ENCODE results near the gene CASTOR1. TPM values are rescaled to one million over a fixed set of nuclear protein-coding genes. Genes with fewer than 3 reads are reported as not detected.
A peak's percentile ranks its signal among the peaks of the same experiment; 100 is the strongest.

CASTOR1 gene
- total RNA-seq, 1 donor from 2014 or later = 11.3 TPM

DNA sequence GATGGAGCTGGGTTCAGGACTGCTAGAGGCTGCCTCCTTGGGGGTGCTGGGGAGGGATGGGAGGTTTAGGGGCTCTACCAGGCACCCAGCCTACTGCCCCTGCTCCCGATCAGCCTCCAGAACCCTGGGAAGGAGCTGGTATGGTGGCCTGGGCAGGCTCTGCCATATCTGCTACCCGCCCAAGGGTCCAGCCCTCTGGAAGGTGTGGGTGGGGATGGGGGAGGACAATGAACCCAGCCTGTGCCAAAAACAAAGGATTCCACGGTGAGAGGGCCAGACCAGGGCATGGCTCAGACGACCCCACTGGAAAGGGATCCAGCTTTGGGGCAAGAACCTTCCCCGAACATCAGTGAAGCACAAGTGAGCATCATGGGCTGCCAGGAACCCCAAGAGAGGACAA, 3.0 kb downstream of the CASTOR1 start:
- DNase-seq (ENCODE audit: low read depth) = no peak

DNA sequence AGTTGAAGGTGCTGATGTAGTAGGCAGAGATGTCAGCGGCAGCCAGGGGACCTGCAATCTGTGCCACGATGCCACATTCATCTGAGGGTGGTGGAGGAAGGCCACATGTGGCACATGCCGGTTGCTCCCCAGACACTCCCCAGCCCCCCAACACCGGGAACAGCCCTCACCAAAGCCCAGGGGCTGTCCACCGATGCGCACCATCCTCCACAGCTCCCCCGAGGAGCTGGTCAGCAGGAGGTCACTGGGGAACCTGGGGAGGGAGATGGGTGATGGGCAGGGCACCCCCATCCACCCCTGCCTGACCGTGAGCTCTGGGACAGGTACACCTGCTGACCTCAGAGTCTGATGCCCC, 3.5 kb downstream of the CASTOR1 start:
- no peak for DNase-seq (ENCODE audit: low read depth)

DNA sequence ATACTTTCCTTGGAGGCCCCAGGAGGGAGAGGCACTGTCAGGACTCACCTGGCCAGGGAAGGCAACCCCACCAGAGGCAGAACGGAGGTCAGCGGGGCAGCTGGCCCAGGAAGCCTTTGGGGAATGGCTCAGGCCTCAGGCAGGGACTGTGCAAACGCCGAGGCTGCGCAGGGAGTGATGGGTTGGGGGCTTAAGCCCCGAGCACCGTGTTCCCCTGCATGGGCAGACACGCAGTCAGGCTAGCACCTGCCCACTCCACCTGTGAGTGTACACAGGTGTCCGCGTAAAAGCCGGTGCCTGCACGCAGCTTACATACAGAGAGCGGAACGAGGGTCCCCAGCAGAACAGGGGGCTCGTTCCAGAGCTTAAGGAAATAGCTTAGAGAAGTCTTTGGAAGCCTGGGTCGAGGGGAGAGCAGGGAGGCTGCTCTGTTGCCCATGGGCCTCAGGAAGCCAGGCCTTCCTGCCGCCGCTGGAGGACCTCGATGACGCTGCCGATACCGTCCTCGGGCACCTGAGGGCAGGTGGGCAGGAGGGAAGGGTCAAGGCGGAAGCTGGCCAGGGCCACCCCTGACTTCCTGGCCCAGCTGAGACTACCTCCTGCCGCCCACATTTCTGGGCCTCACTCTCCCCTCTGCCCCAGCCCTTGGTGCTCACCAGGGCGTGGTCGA, 4.0 kb downstream of the CASTOR1 start:
- no peak for DNase-seq (ENCODE audit: low read depth)

DNA sequence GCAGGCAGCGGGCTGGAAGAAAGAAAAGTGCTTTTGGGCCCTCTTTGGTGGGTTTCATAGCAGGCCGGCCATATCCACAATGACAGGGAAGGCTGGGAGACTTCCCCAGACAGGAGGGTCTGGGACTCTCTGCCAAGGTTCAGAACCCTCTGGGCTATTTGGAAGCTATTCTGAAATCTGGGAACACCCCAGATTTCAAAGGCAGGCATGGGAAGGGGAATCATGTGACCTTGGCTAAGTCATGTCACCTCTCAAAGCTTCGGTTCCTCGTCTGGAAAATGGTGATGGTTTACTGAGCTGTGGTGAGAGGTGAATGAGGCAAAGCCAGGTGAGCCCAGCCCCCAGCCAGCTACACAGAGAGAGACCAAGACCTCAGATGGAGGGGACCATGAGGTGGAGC, 4.6 kb downstream of the CASTOR1 start:
- no peak for DNase-seq (ENCODE audit: low read depth)

DNA sequence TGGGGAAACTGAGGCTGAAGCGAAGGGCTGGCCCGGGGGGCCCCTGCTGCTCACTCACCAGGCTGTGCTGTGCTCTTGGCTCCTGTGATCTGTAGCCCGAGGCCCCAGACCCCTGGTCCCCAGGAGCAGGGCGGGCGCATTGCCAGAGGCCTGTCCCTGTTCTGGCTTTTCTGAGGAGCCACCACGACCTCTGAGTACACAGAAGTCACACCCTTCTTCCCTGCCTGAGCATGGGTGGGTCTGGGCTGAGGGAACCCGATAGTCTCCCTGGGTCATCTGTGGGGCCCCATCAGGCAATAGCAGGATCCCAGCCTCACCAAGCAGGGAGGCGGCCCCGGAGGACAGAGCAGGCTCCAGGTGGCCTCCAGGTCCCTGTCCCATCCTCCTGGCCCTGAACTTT, 5.1 kb downstream of the CASTOR1 start:
- DNase-seq (ENCODE audit: low read depth) = no peak

DNA sequence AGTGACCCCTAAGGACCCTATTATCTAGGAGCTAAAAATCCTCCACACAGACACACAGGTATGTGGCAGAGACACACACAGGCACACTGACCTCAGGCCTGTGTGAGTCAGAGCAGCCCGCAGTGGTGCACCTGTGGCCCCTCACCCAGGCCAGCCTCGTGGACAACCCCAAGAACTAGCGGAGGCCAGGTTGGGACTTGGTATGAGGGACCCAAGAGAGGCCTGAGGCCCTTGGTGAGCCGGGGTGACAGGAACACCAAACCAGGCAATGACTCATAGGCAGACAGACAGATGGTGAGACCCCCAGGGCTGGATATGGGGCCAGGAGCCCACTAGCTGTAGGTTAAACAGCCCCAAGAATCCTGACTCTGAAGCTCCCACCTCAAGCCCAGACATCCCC, 6.0 kb downstream of the CASTOR1 start:
- no peak for DNase-seq (ENCODE audit: low read depth)

DNA sequence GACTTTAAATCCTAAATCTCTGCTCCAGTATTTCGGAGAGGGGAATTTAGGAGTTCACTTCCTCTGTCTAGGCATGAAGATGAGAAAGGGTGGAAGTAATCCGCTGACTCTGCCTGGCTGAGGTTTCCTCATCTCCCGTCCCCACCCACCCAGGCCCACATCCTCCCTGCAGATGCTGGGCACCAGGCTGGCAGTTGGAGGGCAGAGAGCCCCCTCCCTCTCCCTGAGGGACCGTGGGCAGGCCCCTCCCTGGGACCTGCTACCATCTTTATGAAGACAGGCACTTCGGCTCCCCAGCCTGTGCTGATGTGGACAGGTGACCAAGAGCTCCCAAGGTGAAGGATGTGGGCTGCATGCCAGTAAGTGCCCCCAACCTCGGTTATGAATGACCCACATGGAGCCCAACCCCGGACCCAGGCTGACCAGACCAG, 6.7 kb downstream of the CASTOR1 start:
- no peak for DNase-seq (ENCODE audit: low read depth)

DNA sequence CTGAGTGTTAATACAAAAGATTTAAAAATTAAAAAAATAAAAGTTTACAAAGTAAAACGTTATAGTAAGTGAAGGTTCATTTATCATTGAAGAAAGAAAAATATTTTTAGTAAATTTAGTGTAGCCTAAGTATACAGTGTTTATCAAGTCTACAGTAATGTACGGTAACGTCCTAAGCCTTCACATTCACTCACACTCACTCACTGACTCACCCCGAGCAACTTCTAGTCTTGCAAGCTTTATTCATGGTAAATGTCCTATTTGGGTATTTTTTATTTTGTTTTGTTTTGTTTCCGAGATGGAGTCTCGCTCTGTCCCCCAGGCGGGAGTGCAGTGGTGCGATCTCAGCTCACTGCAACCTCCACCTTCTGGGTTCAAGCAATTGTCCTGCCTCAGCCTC, 8.8 kb downstream of the CASTOR1 start:
- DNase-seq (ENCODE audit: low read depth) = no peak

DNA sequence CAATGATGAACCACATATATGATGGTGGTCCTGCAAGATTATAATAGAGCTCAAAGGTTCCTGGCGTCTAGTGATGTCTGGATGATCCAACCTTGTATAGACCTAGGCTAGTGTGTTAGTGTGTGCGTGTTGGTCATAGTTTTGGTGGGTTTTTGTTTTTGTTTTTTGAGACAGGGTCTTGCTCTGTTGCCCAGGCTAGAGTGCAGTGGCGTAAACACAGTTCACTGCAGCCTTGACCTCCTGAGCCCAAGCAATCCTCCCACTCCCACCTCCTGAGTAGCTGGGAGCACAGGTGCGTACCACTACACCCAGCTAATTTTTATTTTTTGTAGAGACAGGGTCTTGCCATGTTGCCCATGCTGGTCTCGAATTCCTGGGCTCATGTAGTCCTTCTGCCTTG, 9.4 kb downstream of the CASTOR1 start:
- DNase-seq (ENCODE audit: low read depth) = no peak

DNA sequence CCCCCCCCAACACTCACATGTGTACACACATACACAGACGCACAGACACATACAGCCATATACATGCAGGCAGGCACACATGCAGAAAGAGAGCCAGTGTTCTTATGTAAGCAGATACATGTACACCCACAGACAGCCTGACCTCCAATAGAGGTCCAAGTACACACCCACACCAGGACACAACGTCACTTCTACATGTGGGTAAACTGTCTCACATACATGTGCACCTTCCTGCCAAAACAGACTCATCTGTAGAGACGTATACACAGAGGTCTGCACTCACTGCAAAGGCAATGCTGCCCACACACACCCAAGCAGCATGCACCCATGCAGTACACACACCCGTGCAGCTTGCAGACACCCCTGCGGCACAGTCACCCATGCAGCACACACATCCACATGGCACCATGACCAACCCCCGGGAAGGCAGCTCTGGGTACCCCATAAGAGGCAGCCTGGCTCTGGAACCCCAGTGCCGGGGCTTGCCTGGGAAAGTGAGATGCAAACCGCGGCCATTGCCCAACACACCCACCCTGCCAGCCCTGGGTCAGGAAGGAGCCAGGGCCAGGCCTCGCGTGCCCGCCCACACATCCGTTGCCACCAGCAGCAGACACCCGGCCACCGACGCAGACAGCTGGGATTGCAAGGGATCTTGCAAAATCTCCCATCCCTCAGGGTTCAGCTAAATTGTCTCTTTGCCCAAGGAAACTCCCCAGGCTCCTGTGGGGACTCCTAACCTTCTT, 10.1 kb downstream of the CASTOR1 start:
- peak; percentile 68 for DNase-seq (ENCODE audit: low read depth)

DNA sequence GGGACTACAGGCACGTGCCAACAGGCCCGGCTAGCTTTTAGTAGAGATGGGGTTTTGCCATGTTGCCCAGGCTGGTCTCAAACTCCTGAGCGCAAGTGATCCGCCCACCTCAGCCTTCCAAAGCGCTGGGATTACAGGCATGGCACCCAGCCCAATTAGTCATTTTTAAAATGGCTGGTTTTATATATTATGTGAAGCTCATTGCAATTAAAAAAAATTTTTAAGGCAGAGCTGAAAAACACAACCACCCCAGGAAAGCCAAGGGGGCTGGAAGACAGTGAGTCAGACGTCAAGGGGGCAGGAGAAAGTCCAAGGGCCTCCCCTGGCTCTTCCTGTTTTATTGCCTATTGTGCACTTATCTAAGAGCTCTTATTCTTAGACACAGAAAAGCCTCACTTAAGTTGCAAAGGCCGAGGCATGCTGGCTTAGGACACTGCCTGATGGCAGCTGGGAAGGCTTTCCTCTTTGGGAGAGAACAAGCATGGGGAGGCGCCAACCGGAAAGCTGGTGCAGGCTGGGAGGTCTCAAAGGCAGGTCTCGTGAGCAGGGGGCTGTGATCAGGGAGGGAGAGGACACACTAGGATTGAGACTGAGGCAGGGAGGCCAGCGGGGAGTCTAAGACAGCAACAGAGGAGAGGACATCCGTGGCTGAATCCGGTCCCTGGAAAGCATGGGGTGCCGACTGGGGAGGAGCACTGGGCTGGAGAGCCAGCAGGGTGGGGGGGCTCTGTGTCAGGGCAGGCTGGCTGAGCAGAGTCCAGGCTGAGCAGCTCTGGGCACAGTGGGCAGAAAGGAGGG, 11.6 kb downstream of the CASTOR1 start:
- peak; percentile 63 for DNase-seq (ENCODE audit: low read depth)

DNA sequence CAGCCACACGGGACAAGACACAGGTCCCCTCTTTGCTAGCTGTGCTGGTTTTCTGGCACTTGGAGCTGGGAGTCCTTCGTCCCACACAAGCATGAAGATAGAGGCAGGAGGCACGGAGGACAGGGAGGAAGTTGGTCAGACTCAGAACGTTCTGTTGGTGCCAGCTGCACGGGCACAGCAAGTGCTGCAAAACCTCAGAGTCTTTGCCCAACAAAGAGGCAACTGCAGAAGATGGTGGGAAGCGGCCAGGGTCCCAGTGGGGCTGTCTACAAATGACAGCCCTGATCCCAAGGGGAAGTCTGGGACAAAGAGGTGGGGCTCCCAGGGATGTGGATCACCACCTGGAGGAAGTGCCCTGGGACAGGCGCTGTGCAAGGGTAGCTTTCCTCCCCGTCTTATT, 13.3 kb downstream of the CASTOR1 start:
- no peak for DNase-seq (ENCODE audit: low read depth)

DNA sequence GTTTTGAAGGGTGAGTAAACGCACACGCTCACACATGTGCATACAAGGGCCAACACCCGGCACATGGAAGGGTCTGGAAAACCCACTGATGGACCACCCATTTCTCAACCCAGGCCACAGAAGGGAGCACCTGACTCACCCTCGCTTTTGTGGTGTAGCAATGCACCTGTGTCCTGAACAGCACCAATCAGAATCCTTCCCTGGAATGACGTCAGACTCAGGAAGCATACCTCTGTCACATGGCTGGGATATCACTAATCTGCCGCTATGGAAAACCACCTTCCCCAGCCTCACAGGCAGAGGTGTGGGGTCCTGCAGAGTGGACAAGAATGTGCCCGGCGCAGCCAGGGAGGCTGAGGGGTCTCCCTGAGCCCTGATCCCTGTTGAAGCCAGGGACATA, 13.7 kb downstream of the CASTOR1 start:
- DNase-seq (ENCODE audit: low read depth) = no peak

DNA sequence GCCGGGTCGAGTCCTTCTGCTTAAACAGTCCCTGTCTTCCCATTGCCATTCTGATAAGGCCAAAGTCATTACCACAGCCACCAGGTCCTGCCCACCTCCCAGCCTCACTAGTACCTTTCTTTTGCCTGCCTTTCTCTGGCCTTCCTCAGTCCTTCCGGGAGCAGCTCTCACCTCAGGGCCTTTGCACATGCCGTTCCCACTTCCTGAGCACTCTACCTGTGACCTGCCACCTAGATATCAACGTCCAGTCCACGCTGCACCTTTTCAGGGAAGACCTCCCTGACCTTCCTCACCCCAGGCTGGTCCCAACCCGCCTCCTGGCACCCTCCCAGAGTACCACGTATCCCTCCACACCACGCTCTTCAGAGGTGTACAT, 14.9 kb downstream of the CASTOR1 start:
- DNase-seq (ENCODE audit: low read depth) = no peak

DNA sequence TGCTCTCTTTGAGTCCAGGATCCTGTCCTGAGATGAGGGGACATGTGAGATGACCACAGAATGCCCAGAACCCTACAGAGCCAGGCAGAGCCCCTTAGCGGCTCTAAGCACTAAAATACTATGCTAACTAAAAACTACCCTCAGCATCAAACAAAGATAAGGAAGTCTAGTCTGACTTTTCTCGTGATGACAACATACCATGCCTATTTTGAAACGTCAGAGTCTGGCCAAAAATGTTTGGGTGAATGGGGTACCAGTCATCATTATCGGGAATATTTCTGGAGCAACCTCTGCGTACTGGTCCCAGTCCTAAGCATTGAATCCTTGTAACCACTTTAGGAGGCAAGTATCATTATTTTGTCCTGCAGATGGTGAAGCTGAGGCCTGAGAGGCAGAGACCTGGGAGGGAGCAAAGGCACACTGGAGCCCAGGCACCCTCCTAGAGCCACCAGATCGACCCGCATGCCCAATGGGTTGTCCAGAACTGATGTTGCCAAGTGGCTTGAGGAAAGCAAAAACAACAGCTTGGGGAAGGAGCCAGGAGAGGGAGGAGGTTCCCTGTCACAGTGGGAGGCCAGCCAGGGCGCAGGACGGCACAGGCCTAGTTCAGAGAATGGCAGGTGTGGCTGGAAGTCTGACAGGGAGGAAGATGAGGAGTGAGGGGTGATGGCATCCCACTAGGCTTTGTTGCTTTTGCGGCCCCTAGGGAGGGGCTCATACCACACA, 15.4 kb downstream of the CASTOR1 start:
- no peak for DNase-seq (ENCODE audit: low read depth)

DNA sequence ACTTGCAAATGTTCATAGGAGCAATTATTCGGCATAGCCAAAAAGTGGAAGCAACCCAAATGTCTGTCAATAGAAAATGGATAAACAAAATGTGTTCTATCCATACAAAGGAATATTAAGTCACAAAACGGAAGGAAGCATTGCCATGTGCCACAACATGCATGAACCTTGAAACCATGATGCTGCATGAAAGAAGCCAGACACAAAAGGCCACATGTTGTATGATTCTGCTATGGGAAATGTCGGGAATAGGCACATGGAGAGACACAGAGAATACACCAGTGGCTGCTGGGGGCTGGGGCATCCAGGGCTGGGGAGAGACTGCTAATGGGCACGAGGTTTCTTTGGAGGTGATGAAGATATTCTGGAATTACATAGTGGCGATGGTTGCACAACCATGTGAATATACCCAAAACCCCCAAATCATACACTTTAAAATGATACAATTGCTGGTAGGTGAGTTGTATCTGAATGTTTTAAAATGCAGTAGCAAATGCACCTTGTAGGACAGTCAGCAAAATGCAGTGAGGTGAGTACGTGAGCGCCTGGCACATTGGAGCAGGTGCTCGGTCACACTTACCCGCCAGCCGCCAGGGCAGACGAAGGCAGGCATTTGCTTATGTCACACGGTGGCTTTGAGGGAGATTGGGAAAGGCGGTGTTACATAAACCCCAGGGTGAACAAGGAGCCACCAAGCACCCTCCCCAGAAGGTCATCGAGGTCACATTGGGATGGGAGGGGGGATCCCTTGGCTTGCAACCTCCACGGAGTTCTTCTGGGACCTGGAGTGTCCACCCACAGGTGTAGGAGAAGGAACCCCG, 16.3 kb downstream of the CASTOR1 start:
- DNase-seq (ENCODE audit: low read depth) = no peak

DNA sequence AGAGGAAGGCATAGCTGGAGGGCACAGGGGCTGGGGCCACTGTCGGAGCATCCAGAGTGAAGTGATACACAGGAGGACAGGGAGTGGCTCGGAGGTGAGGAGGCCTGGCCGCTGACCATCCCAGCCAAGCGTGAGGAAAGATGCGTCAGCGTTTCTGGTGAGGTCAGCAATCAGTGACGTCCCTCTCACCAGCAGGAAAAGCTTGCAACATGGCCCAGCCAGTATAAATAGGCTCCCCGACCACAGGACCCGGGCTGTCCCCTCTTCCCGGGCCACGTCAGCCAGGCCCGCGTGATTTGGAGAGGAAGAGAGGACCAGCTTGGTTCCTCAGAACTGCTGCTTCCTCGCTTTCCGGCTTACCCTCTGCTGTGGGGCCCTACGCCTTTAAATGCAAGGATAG, 18.5 kb downstream of the CASTOR1 start:
- DNase-seq (ENCODE audit: low read depth) = no peak

DNA sequence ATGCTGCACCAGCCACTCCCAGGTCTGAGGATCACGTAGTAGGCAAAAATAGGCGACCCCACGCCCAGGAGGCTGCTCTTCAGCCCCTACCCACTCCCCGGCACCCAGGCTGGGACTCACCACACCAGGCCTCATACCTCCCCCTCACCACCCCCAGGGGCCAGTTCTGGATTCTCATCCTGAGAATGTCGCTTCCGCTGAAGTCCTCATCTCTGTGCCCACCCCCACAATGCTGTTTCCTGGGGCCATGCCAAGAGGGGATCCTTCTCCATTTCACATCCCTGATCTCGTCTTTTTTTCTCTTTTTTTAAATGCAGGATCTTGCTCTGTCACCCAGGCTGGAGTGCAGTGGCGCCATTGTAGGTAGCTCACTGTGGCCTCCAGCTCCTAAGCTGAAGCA, 21.0 kb downstream of the CASTOR1 start:
- no peak for DNase-seq (ENCODE audit: low read depth)

DNA sequence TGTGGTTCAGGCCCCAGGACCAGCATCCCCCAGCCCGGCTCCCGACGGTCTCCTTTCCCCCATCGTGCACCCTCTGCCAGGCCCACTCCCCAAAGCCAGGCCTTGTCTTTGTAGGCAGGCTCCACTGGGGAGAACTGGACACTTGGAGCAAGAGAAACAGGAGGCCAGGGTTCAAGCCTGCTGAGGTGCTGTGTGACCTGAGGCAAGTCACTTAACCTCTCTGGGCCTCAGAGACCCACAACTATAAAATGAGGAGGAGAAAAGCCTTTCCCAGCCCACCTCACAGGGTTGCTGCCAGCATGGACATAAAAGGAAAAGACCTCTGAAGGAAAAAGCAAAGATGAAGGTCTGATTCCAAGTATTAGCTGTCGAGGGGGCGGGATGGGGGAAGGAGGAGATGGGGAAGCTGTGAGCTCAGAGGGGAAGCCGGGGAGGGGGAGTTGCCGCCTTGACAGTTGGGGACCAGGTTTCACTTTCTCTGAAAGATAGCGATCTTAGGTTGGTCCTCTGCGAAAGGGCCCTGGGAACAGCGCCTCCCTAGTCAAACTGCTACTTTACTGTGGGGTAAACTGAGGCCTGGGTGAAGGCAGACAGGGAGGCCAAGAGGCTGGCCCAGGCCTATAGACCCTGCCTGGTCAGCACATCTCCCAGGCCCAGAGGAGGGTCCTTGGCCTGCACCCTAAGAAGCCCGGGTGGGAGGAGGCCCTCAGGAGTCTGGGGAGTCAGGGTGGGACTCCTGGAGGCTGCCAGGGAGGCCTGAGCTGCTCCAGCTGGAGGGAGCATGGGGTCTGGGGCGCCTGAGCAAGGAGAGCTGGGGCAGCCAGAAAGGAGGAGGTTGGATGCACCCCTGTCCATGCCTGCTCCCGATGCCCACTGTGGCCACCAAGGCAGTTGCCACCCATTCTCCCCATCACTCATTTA, 21.7 kb downstream of the CASTOR1 start:
- no peak for DNase-seq (ENCODE audit: low read depth)
